Activated naive CD4-positive, alpha-beta T cell treated with anti-CD3 and anti-CD28 coated beads, Interleukin-2, amount 50 U/mL, for 24 hours (primary cell): ENCODE measurements around the gene ARHGAP42.

ENCODE experiments used
- H3K27ac Mint-ChIP-seq: one replicate; pipeline ENCODE4 v1.8.0; 2021; ENCODE audit warnings: mild to moderate bottlenecking, mixed read lengths
- H3K27me3 Mint-ChIP-seq: one replicate; pipeline ENCODE4 v1.8.0; 2021; ENCODE audit warnings: mixed read lengths
- H3K36me3 Mint-ChIP-seq: one replicate; pipeline ENCODE4 v1.8.0; 2021; ENCODE audit warnings: mixed read lengths
- H3K4me1 Mint-ChIP-seq: one replicate; pipeline ENCODE4 v1.8.0; 2021; ENCODE audit warnings: mixed read lengths
- H3K4me3 Mint-ChIP-seq: one replicate; pipeline ENCODE4 v1.8.0; 2021; ENCODE audit warnings: mild to moderate bottlenecking, mixed read lengths
- H3K9me3 Mint-ChIP-seq: one replicate; pipeline ENCODE4 v1.8.0; 2021; ENCODE audit warnings: mixed read lengths

The ARHGAP42 gene

DNA sequence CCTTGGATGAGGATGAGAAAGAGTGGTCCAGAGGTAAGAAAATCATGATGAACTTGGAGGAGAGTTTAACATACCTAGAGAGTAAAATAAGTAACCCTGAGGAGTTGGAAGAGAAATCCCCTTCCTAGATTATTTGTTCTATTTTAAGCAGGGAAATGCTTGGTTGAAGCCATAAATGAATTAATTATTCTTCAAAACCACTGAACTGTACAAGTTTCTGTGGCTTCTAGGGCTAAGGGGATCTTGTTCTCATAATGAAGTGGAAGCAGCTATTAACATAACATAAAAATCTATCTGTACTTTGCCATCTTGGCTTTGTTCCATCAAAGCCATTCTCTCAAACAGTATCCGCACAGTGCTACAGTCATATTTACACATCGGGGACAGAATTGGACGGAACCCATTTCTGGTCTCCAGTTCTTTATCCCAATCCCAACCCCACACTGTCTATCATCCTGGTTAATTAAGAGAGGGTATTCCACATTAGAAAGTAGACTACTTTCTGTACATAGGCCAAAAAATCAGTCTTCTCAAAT, 14.5 kb upstream of the ARHGAP42 start:
- Mint-ChIP-seq H3K36me3 (no peaks in the 10 kb centered on the region), H3K27ac (no peak overlapping the region), H3K27me3 (no peaks in the 10 kb centered on the region), H3K4me3 (no peak overlapping the region), H3K4me1 (no peaks in the 10 kb centered on the region), H3K9me3 (no peaks in the 10 kb centered on the region)

DNA sequence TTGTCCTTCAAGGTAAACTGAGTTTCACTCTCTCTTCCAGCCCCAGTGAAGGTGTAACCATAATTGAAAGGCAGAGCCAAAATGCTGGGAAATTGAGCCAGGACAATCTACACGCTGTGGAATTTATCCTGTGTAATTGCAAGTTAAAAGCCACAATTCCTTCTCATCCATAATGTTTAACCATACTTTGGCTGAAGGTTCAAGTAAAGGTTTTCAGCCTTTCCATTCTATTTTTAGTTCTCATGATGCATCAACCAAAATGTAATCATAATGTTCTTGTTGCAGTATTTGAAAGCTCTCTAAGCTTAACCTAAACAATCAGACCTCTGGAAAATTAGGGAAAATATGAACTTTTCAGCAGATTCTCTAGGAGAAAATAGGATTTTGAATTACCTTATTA, 14.0 kb upstream of the ARHGAP42 start:
- no peaks in the 10 kb centered on the region for H3K36me3 Mint-ChIP-seq
- H3K27me3 Mint-ChIP-seq = no peaks in the 10 kb centered on the region
- H3K9me3 Mint-ChIP-seq = peaks cover 3% of the 10 kb centered on the region
- no peak overlapping the region for H3K4me3 Mint-ChIP-seq
- no peaks in the 10 kb centered on the region for H3K4me1 Mint-ChIP-seq
- H3K27ac Mint-ChIP-seq = no peak overlapping the region

GRCh38 chr11:100674212-100674611, 12.9 kb upstream of the ARHGAP42 start:
- peaks cover 5% of the 10 kb centered on the region for H3K9me3 Mint-ChIP-seq
- no peak overlapping the region for H3K4me3 Mint-ChIP-seq
- H3K27me3 Mint-ChIP-seq = no peaks in the 10 kb centered on the region
- no peaks in the 10 kb centered on the region for H3K4me1 Mint-ChIP-seq
- no peaks in the 10 kb centered on the region for H3K36me3 Mint-ChIP-seq
- no peak overlapping the region for H3K27ac Mint-ChIP-seq

DNA sequence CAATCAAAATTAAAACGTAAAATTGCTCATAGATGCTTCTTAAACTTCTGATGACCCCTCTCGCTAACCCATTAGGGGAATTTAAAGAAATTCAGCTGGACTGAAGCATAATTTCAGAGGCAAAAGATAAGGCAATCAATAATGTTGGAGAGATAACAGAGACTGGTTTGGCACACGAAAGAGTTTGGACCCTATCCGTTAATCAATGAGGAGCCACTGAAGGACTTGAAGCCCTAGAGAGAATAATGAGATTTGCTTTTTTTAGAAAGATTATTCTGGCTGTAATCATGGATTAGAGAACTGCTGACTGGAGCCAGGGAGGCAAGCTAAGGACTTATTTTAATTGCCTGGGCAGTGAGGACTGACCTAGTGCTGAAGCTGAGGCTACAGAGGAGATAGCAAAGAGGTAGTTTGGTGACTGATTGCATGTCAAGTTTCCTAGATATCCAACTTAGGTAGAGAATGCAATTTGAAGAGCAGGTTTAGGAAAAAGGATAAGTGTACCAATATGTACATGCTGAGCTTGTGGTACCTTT, 11.9 kb upstream of the ARHGAP42 start:
- Mint-ChIP-seq H3K4me3 (no peak overlapping the region), H3K9me3 (peaks cover 5% of the 10 kb centered on the region), H3K36me3 (no peaks in the 10 kb centered on the region), H3K4me1 (no peaks in the 10 kb centered on the region), H3K27ac (no peak overlapping the region), H3K27me3 (no peaks in the 10 kb centered on the region)

DNA sequence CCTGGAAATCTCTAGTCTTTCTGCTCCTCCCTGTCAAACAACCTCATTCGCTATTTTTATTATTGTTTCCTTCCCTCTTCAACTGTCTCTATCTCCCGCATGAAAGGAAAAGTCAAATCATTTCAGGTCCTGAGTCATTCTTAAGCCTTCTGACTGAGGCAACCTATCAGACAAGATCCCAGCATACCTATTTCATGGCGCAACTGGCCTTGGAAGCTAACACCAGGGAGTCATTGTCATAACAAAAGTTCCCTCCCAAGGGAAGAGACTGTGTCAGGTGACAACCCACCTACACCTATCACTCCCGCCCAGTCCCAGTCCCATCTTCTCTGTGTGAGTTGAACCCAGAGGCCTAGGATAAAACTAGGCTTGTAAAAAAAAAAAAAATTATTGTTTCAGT, 10.2 kb upstream of the ARHGAP42 start:
- Mint-ChIP-seq H3K4me3 (no peak overlapping the region), H3K27ac (no peak overlapping the region), H3K9me3 (peaks cover 5% of the 10 kb centered on the region)

DNA sequence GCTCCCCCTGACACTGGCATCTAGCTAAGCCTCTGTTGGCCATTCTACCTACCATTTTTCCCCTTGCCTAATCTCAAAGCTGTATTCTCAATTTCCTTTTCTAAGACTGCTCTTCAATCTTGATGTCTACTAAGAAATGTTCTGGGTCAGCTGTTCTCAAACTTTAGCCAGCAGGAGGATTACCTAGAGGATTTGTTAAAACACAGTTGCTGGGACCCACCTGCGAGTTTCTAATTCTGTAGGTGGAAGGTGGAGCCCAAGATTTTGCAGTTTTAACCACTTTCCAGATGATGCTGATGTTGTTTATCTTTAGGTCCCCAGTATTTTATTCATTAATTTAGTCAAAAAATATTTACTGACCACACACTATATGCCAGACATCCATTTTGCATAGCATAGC, 9.3 kb upstream of the ARHGAP42 start:
- no peaks in the 10 kb centered on the region for H3K27me3 Mint-ChIP-seq
- H3K4me1 Mint-ChIP-seq = no peaks in the 10 kb centered on the region
- no peak overlapping the region for H3K27ac Mint-ChIP-seq
- peaks cover 5% of the 10 kb centered on the region for H3K9me3 Mint-ChIP-seq
- H3K36me3 Mint-ChIP-seq = no peaks in the 10 kb centered on the region
- no peak overlapping the region for H3K4me3 Mint-ChIP-seq

More for the DNA sequence above, 10.2 kb upstream of the ARHGAP42 start:
- no peaks in the 10 kb centered on the region for H3K36me3 Mint-ChIP-seq
- H3K4me1 Mint-ChIP-seq = no peaks in the 10 kb centered on the region
- H3K27me3 Mint-ChIP-seq = no peaks in the 10 kb centered on the region

GRCh38 chr11:100680070-100680469, 7.0 kb upstream of the ARHGAP42 start:
- Mint-ChIP-seq H3K4me3 (no peak overlapping the region), H3K4me1 (no peaks in the 10 kb centered on the region), H3K9me3 (peaks cover 8% of the 10 kb centered on the region), H3K27ac (no peak overlapping the region), H3K27me3 (no peaks in the 10 kb centered on the region), H3K36me3 (no peaks in the 10 kb centered on the region)

DNA sequence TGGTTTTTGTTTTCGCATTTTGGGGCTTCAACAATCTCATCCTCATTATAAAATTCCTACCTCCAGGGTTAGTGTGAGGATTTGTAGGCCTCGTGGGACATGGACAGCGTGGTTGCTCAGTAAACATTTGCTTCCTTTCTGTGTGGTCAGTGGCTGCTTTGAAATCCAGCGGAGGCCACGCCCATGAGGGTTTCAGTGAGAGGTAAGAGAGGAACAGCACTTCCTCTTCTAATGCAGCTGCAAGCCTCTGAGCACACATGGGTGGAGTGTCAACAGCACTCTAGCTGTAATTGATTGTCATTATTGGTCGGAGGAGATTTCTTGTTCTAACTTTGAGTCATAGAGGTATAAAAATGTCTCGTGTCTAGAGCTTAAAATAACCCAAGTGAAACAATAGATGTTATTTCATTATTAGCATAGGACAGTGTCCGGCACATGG, 6.0 kb upstream of the ARHGAP42 start:
- Mint-ChIP-seq H3K27ac (no peak overlapping the region), H3K9me3 (peaks cover 8% of the 10 kb centered on the region), H3K4me1 (no peaks in the 10 kb centered on the region), H3K36me3 (no peaks in the 10 kb centered on the region), H3K27me3 (peaks cover 4% of the 10 kb centered on the region), H3K4me3 (no peak overlapping the region)

- no peaks in the 10 kb centered on the region for H3K36me3 Mint-ChIP-seq
- no peaks in the 10 kb centered on the region for H3K4me1 Mint-ChIP-seq
- H3K27me3 Mint-ChIP-seq = peaks cover 11% of the 10 kb centered on the region
- H3K4me3 Mint-ChIP-seq = no peak overlapping the region
- peaks cover 8% of the 10 kb centered on the region for H3K9me3 Mint-ChIP-seq
- no peak overlapping the region for H3K27ac Mint-ChIP-seq
Measured at GRCh38 chr11:100682247-100682969, 4.7 kb upstream of the ARHGAP42 start.

DNA sequence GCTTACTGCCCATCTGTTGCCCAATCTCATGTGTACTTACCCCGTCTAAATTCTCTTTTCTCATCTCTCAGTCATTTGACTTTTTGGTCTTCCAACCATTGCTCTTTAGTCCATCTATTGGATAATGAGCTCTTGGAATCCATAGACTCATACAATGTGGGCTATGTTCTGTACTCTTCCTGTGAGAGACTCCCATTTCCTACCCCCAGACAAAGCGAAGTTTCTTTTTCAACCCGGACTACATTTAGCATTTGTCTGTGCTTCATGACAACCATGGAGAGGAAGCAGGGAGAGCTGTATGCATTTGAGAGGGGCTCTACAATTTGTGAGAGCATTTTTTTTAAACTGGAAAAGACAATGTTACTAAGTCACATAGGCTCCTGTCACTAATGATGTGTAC, 4.0 kb upstream of the ARHGAP42 start:
- Mint-ChIP-seq H3K4me3 (no peak overlapping the region), H3K27ac (no peak overlapping the region), H3K9me3 (peaks cover 5% of the 10 kb centered on the region), H3K4me1 (peaks cover 5% of the 10 kb centered on the region), H3K27me3 (peaks cover 15% of the 10 kb centered on the region), H3K36me3 (no peaks in the 10 kb centered on the region)

GRCh38 chr11:100684101-100685065, 2.7 kb upstream of the ARHGAP42 start:
- H3K9me3 Mint-ChIP-seq = peaks cover 4% of the 10 kb centered on the region
- H3K36me3 Mint-ChIP-seq = no peaks in the 10 kb centered on the region
- H3K27ac Mint-ChIP-seq = no peak overlapping the region
- H3K4me1 Mint-ChIP-seq = peaks cover 7% of the 10 kb centered on the region
- no peak overlapping the region for H3K4me3 Mint-ChIP-seq
- peaks cover 23% of the 10 kb centered on the region for H3K27me3 Mint-ChIP-seq

- Mint-ChIP-seq H3K27me3 (peaks cover 29% of the 10 kb centered on the region), H3K36me3 (no peaks in the 10 kb centered on the region), H3K9me3 (peaks cover 4% of the 10 kb centered on the region), H3K4me1 (peaks cover 7% of the 10 kb centered on the region), H3K4me3 (peak overlapping the region; percentile 58), H3K27ac (no peak overlapping the region)
Measured at GRCh38 chr11:100686476-100687053, 523 bp upstream of the ARHGAP42 start.

- H3K27ac Mint-ChIP-seq = no peak overlapping the region
- H3K36me3 Mint-ChIP-seq = no peaks in the 10 kb centered on the region
- H3K9me3 Mint-ChIP-seq = peaks cover 4% of the 10 kb centered on the region
- peaks cover 7% of the 10 kb centered on the region for H3K4me1 Mint-ChIP-seq
- peaks cover 29% of the 10 kb centered on the region for H3K27me3 Mint-ChIP-seq
- peak overlapping the region; percentile 77 for H3K4me3 Mint-ChIP-seq
Measured at GRCh38 chr11:100687630-100688395, 725 bp downstream of the ARHGAP42 start.

DNA sequence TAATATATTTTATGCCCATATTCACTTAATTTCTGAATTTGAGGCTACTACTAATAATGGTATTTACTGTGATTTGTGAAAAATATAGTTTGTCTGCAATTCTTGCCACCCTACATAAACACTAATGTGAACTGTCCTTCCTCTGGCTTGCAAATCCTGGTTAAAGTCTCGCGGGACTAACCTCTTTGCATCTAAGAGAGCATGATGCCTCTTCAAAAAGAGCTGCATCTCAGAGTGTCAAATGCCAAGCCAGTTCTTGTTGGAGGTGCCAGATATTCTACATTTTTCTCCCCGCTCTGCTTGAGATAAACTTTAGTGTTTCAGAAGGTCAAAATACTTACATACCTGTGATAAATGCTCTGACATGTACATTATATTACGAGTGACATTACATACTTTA, 2.1 kb downstream of the ARHGAP42 start:
- peaks cover 29% of the 10 kb centered on the region for H3K27me3 Mint-ChIP-seq
- no peaks in the 10 kb centered on the region for H3K9me3 Mint-ChIP-seq
- no peak overlapping the region for H3K4me3 Mint-ChIP-seq
- no peak overlapping the region for H3K27ac Mint-ChIP-seq
- H3K4me1 Mint-ChIP-seq = peaks cover 7% of the 10 kb centered on the region
- H3K36me3 Mint-ChIP-seq = no peaks in the 10 kb centered on the region
